Nephron (organoid): ENCODE measurements around the gene ADK.
"Not testable (repeated sequence)": the region's sequence is repeated elsewhere in the genome, so short reads cannot be mapped to it uniquely, and the experiment has no call there.

Source experiments
- H3K27ac Mint-ChIP-seq, 3 experiments: 2 replicates each; pipeline ENCODE4 v1.8.0; 2020; ENCODE audit warnings: mixed read lengths in 3 of 3, mild to moderate bottlenecking in 2 of 3, moderate library complexity in 1 of 3
- H3K27me3 Mint-ChIP-seq: 2 replicates; pipeline ENCODE4 v1.8.0; 2021; ENCODE audit warnings: low read depth, mild to moderate bottlenecking, moderate library complexity, mixed read lengths
- H3K36me3 Mint-ChIP-seq: 2 replicates; pipeline ENCODE4 v1.8.0; 2020; ENCODE audit warnings: low read depth, mixed read lengths
- H3K4me1 Mint-ChIP-seq: 2 replicates; pipeline ENCODE4 v1.8.0; 2020; ENCODE audit warnings: mixed read lengths
- H3K4me3 Mint-ChIP-seq, 3 experiments: 2 replicates each; pipeline ENCODE4 v1.8.0; 2020; ENCODE audit warnings: mild to moderate bottlenecking in 3 of 3, mixed read lengths in 3 of 3, moderate library complexity in 2 of 3
- H3K9me3 Mint-ChIP-seq: 2 replicates; pipeline ENCODE4 v1.8.0; 2020; ENCODE audit warnings: mixed read lengths
- CTCF ChIP-seq, 3 experiments: fragments of 200-600 bp; sonication (generic); IDR thresholded peaks; one replicate each; pipeline ENCODE4 v1.5.0; 2021; ENCODE audit warnings: antibody characterized with exemption in 3 of 3; ENCODE audit not compliant: unreplicated experiment in 3 of 3

The ADK gene

DNA sequence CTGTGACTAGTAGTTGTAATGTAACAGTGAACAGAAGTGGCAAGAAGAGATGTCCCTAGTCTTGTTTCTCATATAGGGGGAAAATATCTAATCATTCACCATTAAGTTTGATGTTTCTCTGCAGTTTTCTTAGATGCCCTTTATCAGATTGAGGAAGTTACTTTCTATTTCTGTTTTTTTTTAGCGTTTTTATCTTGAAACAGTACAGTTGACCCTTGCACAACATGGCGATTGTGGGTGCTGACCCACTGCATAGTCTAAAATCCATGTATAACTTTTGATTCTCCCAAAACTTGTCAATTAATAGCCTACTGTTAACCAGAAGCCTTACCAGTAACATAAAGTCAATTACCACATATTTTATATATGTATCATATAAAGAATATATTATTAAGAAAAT lies 192.0 kb downstream of the ADK start:
- peaks cover 31% of the 10 kb centered on the region for H3K36me3 Mint-ChIP-seq
- no peaks in the 10 kb centered on the region for H3K4me1 Mint-ChIP-seq
- TF ChIP-seq CTCF (IDR thresholded peaks at IDR 0.05; ENCODE audit: unreplicated experiment in 3 of 3): no peak
- no peak overlapping the region for H3K4me3 Mint-ChIP-seq
- peaks cover 23% of the 10 kb centered on the region for H3K9me3 Mint-ChIP-seq
- H3K27me3 Mint-ChIP-seq: no peaks in the 10 kb centered on the region
- H3K27ac Mint-ChIP-seq: no peak overlapping the region

DNA sequence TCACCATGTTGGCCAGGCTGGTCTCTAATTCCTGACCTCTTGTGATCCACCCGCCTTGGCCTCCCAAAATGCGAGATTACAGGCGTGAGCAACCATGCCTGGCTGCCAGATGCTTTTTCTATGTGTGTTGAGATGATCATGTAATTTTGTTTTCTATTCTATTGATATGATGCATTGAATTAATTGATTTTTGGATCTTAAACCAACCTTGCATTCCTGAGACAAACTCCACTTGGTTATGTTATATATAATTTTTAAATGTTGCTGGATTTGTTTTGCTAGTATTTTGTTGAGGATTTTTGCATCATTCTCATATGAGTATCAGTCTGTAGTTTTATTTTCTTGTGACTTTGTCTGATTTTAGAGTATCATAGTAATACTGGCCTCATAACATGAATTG lies 192.8 kb downstream of the ADK start:
- Mint-ChIP-seq H3K27ac (no peak overlapping the region), H3K27me3 (no peaks in the 10 kb centered on the region), H3K9me3 (peaks cover 27% of the 10 kb centered on the region), H3K4me3 (no peak overlapping the region), H3K4me1 (no peaks in the 10 kb centered on the region), H3K36me3 (peaks cover 34% of the 10 kb centered on the region)
- no peak for TF ChIP-seq CTCF (IDR thresholded peaks at IDR 0.05; ENCODE audit: unreplicated experiment in 3 of 3)

DNA sequence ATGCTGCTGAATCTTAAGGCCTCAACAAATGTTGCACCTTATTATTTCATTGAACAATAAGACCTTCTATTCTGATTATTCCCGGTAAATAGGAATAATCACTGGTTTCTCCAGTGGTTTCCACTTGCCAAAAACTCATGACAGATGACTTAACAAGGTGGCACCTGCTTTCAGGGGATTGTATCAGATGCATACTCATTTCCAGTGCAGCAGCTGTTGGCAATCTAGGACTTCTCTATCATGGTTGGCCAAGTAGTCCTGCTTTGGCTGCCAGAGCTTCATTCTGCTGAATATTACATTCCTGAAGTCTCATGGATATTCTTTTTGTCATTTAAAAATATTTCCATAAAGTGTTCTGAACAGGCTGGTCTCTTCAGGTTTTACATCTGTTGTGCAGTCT lies 193.3 kb downstream of the ADK start:
- Mint-ChIP-seq H3K27ac (no peak overlapping the region), H3K4me1 (no peaks in the 10 kb centered on the region), H3K4me3 (no peak overlapping the region), H3K36me3 (peaks cover 34% of the 10 kb centered on the region), H3K9me3 (peaks cover 29% of the 10 kb centered on the region), H3K27me3 (no peaks in the 10 kb centered on the region)
- no peak for TF ChIP-seq CTCF (IDR thresholded peaks at IDR 0.05; ENCODE audit: unreplicated experiment in 3 of 3)

- Mint-ChIP-seq H3K4me3 (no peak overlapping the region), H3K27me3 (no peaks in the 10 kb centered on the region), H3K36me3 (peaks cover 33% of the 10 kb centered on the region), H3K27ac (no peak overlapping the region), H3K9me3 (peaks cover 40% of the 10 kb centered on the region), H3K4me1 (no peaks in the 10 kb centered on the region)
- TF ChIP-seq CTCF (IDR thresholded peaks at IDR 0.05; ENCODE audit: unreplicated experiment in 3 of 3): no peak
These were observed 196.5 kb downstream of the ADK start for GRCh38 chr10:74347522-74347921.

GRCh38 chr10:74353021-74353420 lies 202.0 kb downstream of the ADK start:
- H3K27me3 Mint-ChIP-seq, H3K4me3 Mint-ChIP-seq, H3K27ac Mint-ChIP-seq, H3K4me1 Mint-ChIP-seq, H3K36me3 Mint-ChIP-seq: not testable (repeated sequence)
- H3K9me3 Mint-ChIP-seq: peaks cover 23% of the 10 kb centered on the region

DNA sequence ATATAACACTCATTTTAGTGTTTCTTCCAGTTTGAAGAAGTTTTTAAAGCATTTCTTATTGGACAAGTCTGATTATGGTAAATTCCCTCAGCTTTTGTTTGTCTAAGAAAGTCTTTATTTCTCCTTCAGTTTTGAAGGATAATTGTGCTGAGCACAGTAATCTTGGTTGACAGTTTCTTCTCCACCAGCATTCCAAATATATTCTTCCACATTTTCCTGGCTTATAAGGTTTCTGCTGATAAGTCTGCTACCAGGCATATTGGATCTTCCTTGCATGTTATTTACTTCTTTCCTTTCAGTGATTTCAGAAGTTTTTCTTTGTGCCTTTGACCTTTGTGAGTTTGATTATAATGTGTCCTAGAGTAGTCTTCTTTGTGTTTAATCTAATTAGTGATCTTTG lies 210.7 kb downstream of the ADK start:
- Mint-ChIP-seq H3K4me1 (no peaks in the 10 kb centered on the region), H3K4me3 (no peak overlapping the region), H3K27ac (no peak overlapping the region), H3K9me3 (peaks cover 54% of the 10 kb centered on the region), H3K27me3 (no peaks in the 10 kb centered on the region), H3K36me3 (peaks cover 70% of the 10 kb centered on the region)
- TF ChIP-seq CTCF (IDR thresholded peaks at IDR 0.05; ENCODE audit: unreplicated experiment in 3 of 3): no peak
